Stimulated activated CD4-positive, alpha-beta T cell treated with anti-CD3 and anti-CD28 coated beads, Interleukin-4, amount 100 ng/mL, for 1 hour (primary cell): ENCODE results near the gene MICALL2.
A peak's percentile ranks its signal among the peaks of the same experiment; 100 is the strongest.
"Not testable (repeated sequence)": the region's sequence is repeated elsewhere in the genome, so short reads cannot be mapped to it uniquely, and the experiment has no call there.

Experiments used
- DNase-seq: peaks from one replicate; pipeline ENCODE4 v3.0.0-alpha.2; 2020

Gene MICALL2

GRCh38 chr7:1447112-1447511, 12.2 kb downstream of the MICALL2 start:
- DNase-seq: no peak

GRCh38 chr7:1446620-1447032, 12.6 kb downstream of the MICALL2 start:
- DNase-seq: no peak

GRCh38 chr7:1446026-1446425, 13.2 kb downstream of the MICALL2 start:
- DNase-seq: not testable (repeated sequence)

GRCh38 chr7:1445341-1445740, 13.9 kb downstream of the MICALL2 start:
- DNase-seq: no peak

- no peak for DNase-seq
Observed at GRCh38 chr7:1444925-1445322, 14.3 kb downstream of the MICALL2 start.

GRCh38 chr7:1444214-1444924, 14.9 kb downstream of the MICALL2 start:
- DNase-seq: no peak

- DNase-seq: not testable (repeated sequence)
Observed at GRCh38 chr7:1443587-1444200, 15.6 kb downstream of the MICALL2 start.

- no peak for DNase-seq
Observed at GRCh38 chr7:1442355-1443124, 16.7 kb downstream of the MICALL2 start.

GRCh38 chr7:1441615-1442354, 17.5 kb downstream of the MICALL2 start:
- DNase-seq: no peak

- no peak for DNase-seq
Observed at GRCh38 chr7:1440620-1441019, 18.6 kb downstream of the MICALL2 start.

- no peak for DNase-seq
Observed at GRCh38 chr7:1439373-1440363, 19.6 kb downstream of the MICALL2 start.

- no peak for DNase-seq
Observed at GRCh38 chr7:1438821-1439220, 20.4 kb downstream of the MICALL2 start.

- DNase-seq: no peak
Observed at GRCh38 chr7:1438208-1438607, 21.1 kb downstream of the MICALL2 start.

- DNase-seq: no peak
Observed at GRCh38 chr7:1437155-1437880, 22.0 kb downstream of the MICALL2 start.

GRCh38 chr7:1436608-1437007, 22.7 kb downstream of the MICALL2 start:
- DNase-seq: no peak

- no peak for DNase-seq
Observed at GRCh38 chr7:1434891-1435670, 24.2 kb downstream of the MICALL2 start.

- DNase-seq: no peak
Observed at GRCh38 chr7:1434165-1434718, 25.0 kb downstream of the MICALL2 start.

- DNase-seq: no peak
Observed at GRCh38 chr7:1433128-1433920, 25.9 kb downstream of the MICALL2 start.

GRCh38 chr7:1432411-1433082, 26.7 kb downstream of the MICALL2 start:
- DNase-seq: peak; percentile 83
